ENCODE results near the gene RPS27. TPM values are rescaled to one million over a fixed set of nuclear protein-coding genes. Genes with fewer than 3 reads are reported as not detected.

RPS27 gene
- total and polyA plus RNA-seq, 2 of the 13 experiments (the other 11 are each of a cell fraction or from before 2014, with no cell fraction given) = 3,737 to 9,964 TPM

DNA sequence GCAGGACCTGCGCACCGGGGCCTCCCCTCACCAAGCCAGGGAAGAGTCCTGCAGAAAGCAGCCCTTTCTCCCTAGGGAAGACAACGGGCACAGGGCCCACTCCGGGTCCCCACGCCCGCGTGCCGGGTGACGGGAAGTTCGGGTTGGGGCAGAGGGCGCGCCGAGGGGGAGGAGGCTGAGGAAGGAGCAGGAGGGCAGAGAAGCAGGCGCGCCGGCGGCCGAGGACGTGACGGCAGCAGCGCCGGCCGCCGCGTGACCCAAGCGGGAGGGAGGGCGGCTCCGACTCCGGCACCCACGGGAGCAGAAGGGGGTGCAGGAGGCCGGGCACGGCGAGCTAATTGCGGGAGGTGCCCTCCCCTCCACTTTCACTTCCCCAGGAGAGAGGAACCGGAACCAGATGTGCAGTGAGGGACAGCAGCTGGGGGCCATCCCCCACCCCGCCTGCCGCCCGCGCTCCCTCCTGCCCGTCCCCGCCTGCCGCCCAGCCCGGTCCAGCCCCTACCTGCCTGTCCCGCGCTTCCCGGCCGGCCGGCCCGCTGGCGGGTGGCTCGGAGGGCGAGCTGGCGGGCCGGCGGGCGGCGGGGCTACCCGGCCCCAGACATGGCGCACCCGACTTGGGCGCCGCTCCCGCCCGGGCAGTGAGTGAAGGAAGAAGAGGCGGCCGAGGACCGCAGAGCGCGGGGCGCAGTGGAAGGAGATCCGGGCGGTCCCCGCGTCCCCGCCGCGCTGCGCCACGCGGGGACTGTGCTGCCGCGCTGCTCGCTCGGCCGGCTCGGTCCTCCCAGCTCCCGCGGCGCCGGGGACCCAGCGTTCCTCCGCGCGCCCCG, 44.6 kb upstream of the RPS27 start (continued):
- TF ChIP-seq AGO2 (optimal IDR thresholded peaks at IDR 0.05; ENCODE audit: low read depth, low read length) = peak; percentile 58
- no peak for TF ChIP-seq USF2 (IDR thresholded peaks at IDR 0.05; ENCODE audit: low read depth, low read length)
- TF ChIP-seq USF2 (CRISPR knock-in tag; IDR thresholded peaks at IDR 0.05; ENCODE audit: borderline replicate concordance) = 0 out of 2 replicates have a peak, but pooled peaks have one; percentile 23
- TF ChIP-seq, protein P1, sequence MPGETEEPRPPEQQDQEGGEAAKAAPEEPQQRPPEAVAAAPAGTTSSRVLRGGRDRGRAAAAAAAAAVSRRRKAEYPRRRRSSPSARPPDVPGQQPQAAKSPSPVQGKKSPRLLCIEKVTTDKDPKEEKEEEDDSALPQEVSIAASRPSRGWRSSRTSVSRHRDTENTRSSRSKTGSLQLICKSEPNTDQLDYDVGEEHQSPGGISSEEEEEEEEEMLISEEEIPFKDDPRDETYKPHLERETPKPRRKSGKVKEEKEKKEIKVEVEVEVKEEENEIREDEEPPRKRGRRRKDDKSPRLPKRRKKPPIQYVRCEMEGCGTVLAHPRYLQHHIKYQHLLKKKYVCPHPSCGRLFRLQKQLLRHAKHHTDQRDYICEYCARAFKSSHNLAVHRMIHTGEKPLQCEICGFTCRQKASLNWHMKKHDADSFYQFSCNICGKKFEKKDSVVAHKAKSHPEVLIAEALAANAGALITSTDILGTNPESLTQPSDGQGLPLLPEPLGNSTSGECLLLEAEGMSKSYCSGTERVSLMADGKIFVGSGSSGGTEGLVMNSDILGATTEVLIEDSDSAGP (CRISPR knock-in tag; IDR thresholded peaks at IDR 0.05; ENCODE audit: borderline replicate concordance) = 0 out of 2 replicates have a peak, but pooled peaks have one; percentile 39
- 0 out of 2 replicates have a peak, but pooled peaks have one; percentile 15 for TF ChIP-seq TOPORS (CRISPR knock-in tag; IDR thresholded peaks at IDR 0.05)
- peak; percentile 65; the same call in 1 of the 2 replicates for TF ChIP-seq TBX2 (CRISPR knock-in tag; IDR thresholded peaks at IDR 0.05; ENCODE audit: borderline replicate concordance)
- TF ChIP-seq SIN3A (IDR thresholded peaks at IDR 0.05; ENCODE audit: borderline replicate concordance, low read depth, low read length) = 0 out of 2 replicates have a peak, but pooled peaks have one; percentile 26
- TF ChIP-seq, protein P2, sequence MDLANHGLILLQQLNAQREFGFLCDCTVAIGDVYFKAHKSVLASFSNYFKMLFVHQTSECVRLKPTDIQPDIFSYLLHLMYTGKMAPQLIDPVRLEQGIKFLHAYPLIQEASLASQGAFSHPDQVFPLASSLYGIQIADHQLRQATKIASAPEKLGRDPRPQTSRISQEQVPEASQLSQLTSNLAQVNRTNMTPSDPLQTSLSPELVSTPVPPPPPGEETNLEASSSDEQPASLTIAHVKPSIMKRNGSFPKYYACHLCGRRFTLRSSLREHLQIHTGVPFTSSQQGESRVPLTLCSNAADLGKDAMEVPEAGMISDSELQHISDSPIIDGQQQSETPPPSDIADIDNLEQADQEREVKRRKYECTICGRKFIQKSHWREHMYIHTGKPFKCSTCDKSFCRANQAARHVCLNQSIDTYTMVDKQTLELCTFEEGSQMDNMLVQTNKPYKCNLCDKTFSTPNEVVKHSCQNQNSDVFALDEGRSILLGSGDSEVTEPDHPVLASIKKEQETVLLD (CRISPR knock-in tag; IDR thresholded peaks at IDR 0.05; ENCODE audit: low read depth) = no peak; the same call in 1 of the 2 replicates
- TF ChIP-seq ZNF225 (CRISPR knock-in tag; IDR thresholded peaks at IDR 0.05) = no peak
